H1 (cell line): Measurements from ENCODE around the gene ASIC5. TPM values are rescaled to one million over a fixed set of nuclear protein-coding genes. Genes with fewer than 3 reads are reported as not detected.

Experiments used
- CTCF ChIA-PET: fragments of 300-600 bp; sonication (Branson Sonifier 250); formaldehyde crosslinking; loops from one replicate; lab custom pipeline; 2021; ENCODE audit not compliant: partially characterized antibody; lab: Charles Lee
- POLR2A ChIA-PET: fragments of 300-600 bp; sonication (Branson Sonifier 250); formaldehyde crosslinking; loops from one replicate; lab custom pipeline; 2021; ENCODE audit warnings: inconsistent platforms; ENCODE audit not compliant: partially characterized antibody; lab: Charles Lee
- DNase-seq, 2 experiments: peaks; one replicate each; pipeline versions ENCODE4 v3.0.0 to v3.0.0-alpha.2; 2010 to 2022; ENCODE audit warnings: low spot score in 2 of 2, low read depth in 1 of 2, mixed read lengths in 1 of 2
- FAIRE-seq: peaks from 2 replicates; lab custom pipeline; 2011; peaks lifted over from hg19 to GRCh38; lab: Jason Lieb, UNC
- H2AFZ ChIP-seq: 2 replicates; pipeline ENCODE4 v1.8.1; 2012; ENCODE audit warnings: low read length, inconsistent platforms
- H2AK5ac ChIP-seq: 2 replicates; pipeline ENCODE4 v1.6.1; 2013; ENCODE audit warnings: low read depth, low read length
- H2BK120ac ChIP-seq: replicated peaks from 2 replicates; pipeline ENCODE3; 2013; ENCODE audit warnings: low read depth, low read length, inconsistent platforms
- H2BK12ac ChIP-seq: 2 replicates; pipeline ENCODE4 v1.6.1; 2013; ENCODE audit warnings: low read depth, low read length
- H2BK15ac ChIP-seq: 2 replicates; pipeline ENCODE4 v1.6.1; 2013; ENCODE audit warnings: low read length
- H2BK20ac ChIP-seq: 2 replicates; pipeline ENCODE4 v1.6.1; 2013; ENCODE audit warnings: low read length
- H2BK5ac ChIP-seq: 2 replicates; pipeline ENCODE4 v1.6.1; 2013; ENCODE audit warnings: low read depth, low read length
- H3K14ac ChIP-seq: 2 replicates; pipeline ENCODE4 v1.6.1; 2013; ENCODE audit warnings: inconsistent platforms; ENCODE audit not compliant: insufficient read length
- H3K18ac ChIP-seq: 2 replicates; pipeline ENCODE4 v1.6.1; 2013; ENCODE audit warnings: low read length; ENCODE audit errors: extremely low read depth
- H3K23ac ChIP-seq: 2 replicates; pipeline ENCODE4 v1.6.1; 2013; ENCODE audit warnings: inconsistent platforms; ENCODE audit not compliant: insufficient read length
- H3K23me2 ChIP-seq: 2 replicates; pipeline ENCODE4 v1.6.1; 2013; ENCODE audit warnings: low read depth, low read length
- H3K27ac ChIP-seq: 2 replicates; pipeline ENCODE4 v1.6.1; 2011; ENCODE audit warnings: low read depth, low read length, inconsistent platforms
- H3K27me3 ChIP-seq, 4 experiments: replicated peaks in 1 of 4; 1 replicate in 1 of 4; 2 replicates in 3 of 4; pipeline versions ENCODE4 v1.6.1 to v1.8.1; 2011 to 2013; ENCODE audit warnings: low read length in 3 of 4, mild to moderate bottlenecking in 3 of 4, inconsistent platforms in 2 of 4, mixed read lengths in 2 of 4, moderate library complexity in 1 of 4; ENCODE audit not compliant: control insufficient read depth in 3 of 4, insufficient read depth in 3 of 4; ENCODE audit errors: extremely low read depth in 1 of 4
- H3K36me3 ChIP-seq, 4 experiments: 2 replicates each; pipeline versions ENCODE4 v1.6.1 to v1.8.1; 2011 to 2013; ENCODE audit warnings: mild to moderate bottlenecking in 4 of 4, low read length in 3 of 4, moderate library complexity in 2 of 4, control low read depth in 1 of 4, inconsistent platforms in 1 of 4; ENCODE audit not compliant: insufficient read depth in 4 of 4, control insufficient read depth in 2 of 4
- H3K4ac ChIP-seq: replicated peaks from 2 replicates; pipeline ENCODE3; 2013; ENCODE audit warnings: low read length, low read depth, mixed read lengths, inconsistent platforms; ENCODE audit not compliant: insufficient read length
- H3K4me1 ChIP-seq, 4 experiments: replicated peaks in 1 of 4; 1 replicate in 1 of 4; 2 replicates in 3 of 4; pipeline versions ENCODE4 v1.6.1 to v1.8.1; 2011 to 2013; ENCODE audit warnings: low read length in 3 of 4, inconsistent platforms in 2 of 4, mixed read lengths in 1 of 4; ENCODE audit not compliant: insufficient read depth in 4 of 4, control insufficient read depth in 3 of 4
- H3K4me2 ChIP-seq, 2 experiments: 2 replicates each; pipeline versions ENCODE4 v1.6.1 to v1.8.1; 2011 to 2013; ENCODE audit warnings: low read depth in 2 of 2, low read length in 2 of 2, control low read depth in 1 of 2, inconsistent platforms in 1 of 2, mild to moderate bottlenecking in 1 of 2; ENCODE audit not compliant: insufficient read depth in 1 of 2
- H3K4me3 ChIP-seq, 4 experiments: fragments of 200-600, 300-600 bp in 1 of 4; sonication (generic), shearing (Covaris generic), sonication (Bioruptor Twin) in 1 of 4; 2 replicates each; pipeline versions ENCODE4 v1.5.1 to v1.8.1; 2011 to 2016; ENCODE audit warnings: low read length in 4 of 4, low read depth in 3 of 4, control low read depth in 2 of 4, inconsistent platforms in 2 of 4, mild to moderate bottlenecking in 2 of 4, mixed read lengths in 1 of 4, moderate library complexity in 1 of 4; ENCODE audit not compliant: insufficient read depth in 2 of 4; ENCODE audit errors: extremely low read depth in 1 of 4
- H3K56ac ChIP-seq: replicated peaks from 2 replicates; pipeline ENCODE3; 2013; ENCODE audit warnings: low read depth, mild to moderate bottlenecking, mixed read lengths, low read length, inconsistent platforms; ENCODE audit not compliant: insufficient read length
- H3K79me1 ChIP-seq: 2 replicates; pipeline ENCODE4 v1.6.1; 2013; ENCODE audit warnings: low read depth, low read length, control low read depth
- H3K79me2 ChIP-seq, 2 experiments: 2 replicates each; pipeline versions ENCODE4 v1.6.1 to v1.8.1; 2012 to 2013; ENCODE audit warnings: low read length in 2 of 2, mild to moderate bottlenecking in 2 of 2, inconsistent platforms in 1 of 2; ENCODE audit not compliant: insufficient read depth in 2 of 2, control insufficient read depth in 1 of 2
- H3K9ac ChIP-seq, 4 experiments: replicated peaks in 1 of 4; 1 replicate in 1 of 4; 2 replicates in 3 of 4; pipeline versions ENCODE4 v1.6.1 to v1.8.1; 2011 to 2013; ENCODE audit warnings: low read depth in 3 of 4, low read length in 3 of 4, control low read depth in 2 of 4, mild to moderate bottlenecking in 2 of 4, moderate library complexity in 2 of 4, inconsistent platforms in 1 of 4; ENCODE audit errors: extremely low read depth in 1 of 4
- H3K9me3 ChIP-seq, 2 experiments: 2 replicates each; pipeline versions ENCODE4 v1.6.1 to v1.8.1; 2012 to 2013; ENCODE audit warnings: mild to moderate bottlenecking in 2 of 2, moderate library complexity in 2 of 2, control low read depth in 1 of 2, inconsistent platforms in 1 of 2, low read depth in 1 of 2, low read length in 1 of 2, mixed read lengths in 1 of 2; ENCODE audit not compliant: insufficient read depth in 2 of 2
- H4K20me1 ChIP-seq, 2 experiments: replicated peaks in 1 of 2; 2 replicates each; pipeline versions ENCODE3 to v1.8.1; 2011 to 2013; ENCODE audit warnings: inconsistent platforms in 2 of 2, low read length in 2 of 2, mild to moderate bottlenecking in 1 of 2; ENCODE audit not compliant: insufficient read depth in 2 of 2, control insufficient read depth in 1 of 2
- H4K5ac ChIP-seq: 2 replicates; pipeline ENCODE4 v1.6.1; 2013; ENCODE audit warnings: low read length, low read depth, mixed read lengths, inconsistent platforms; ENCODE audit not compliant: insufficient read length
- H4K8ac ChIP-seq: 2 replicates; pipeline ENCODE4 v1.8.0; 2013; ENCODE audit warnings: mild to moderate bottlenecking, moderate library complexity, low read length, inconsistent platforms; ENCODE audit not compliant: insufficient read depth; ENCODE audit errors: extremely low read depth
- H4K91ac ChIP-seq: replicated peaks from 2 replicates; pipeline ENCODE3; 2013; ENCODE audit warnings: low read length, mixed read lengths, inconsistent platforms; ENCODE audit not compliant: insufficient read length
- CTCF ChIP-seq, 3 experiments: IDR thresholded peaks; 1 replicate in 2 of 3; 2 replicates in 1 of 3; pipeline versions ENCODE4 v1.5.1 to v1.6.1; 2011; ENCODE audit warnings: low read length in 3 of 3, mild to moderate bottlenecking in 3 of 3, inconsistent platforms in 2 of 3, low read depth in 1 of 3, moderate library complexity in 1 of 3; ENCODE audit not compliant: insufficient read depth in 1 of 3; ENCODE audit errors: control extremely low read depth in 1 of 3
- EZH2 ChIP-seq: fragments of 200-600 bp; sonication (generic); IDR thresholded peaks from 2 replicates; pipeline ENCODE4 v1.7.1; 2012; ENCODE audit warnings: low read depth, mild to moderate bottlenecking, moderate library complexity, low read length, inconsistent platforms; ENCODE audit not compliant: severe bottlenecking
- POLR2AphosphoS5 ChIP-seq: IDR thresholded peaks from 2 replicates; pipeline ENCODE4 v1.6.1; 2011; ENCODE audit warnings: low read depth, low read length
- RFX5 ChIP-seq: IDR thresholded peaks from 2 replicates; pipeline ENCODE4 v1.6.1; 2011; ENCODE audit warnings: low read depth, low read length, improper control_type of control experiment, borderline replicate concordance
- SIN3A ChIP-seq, 2 experiments: IDR thresholded peaks in 1 of 2; conservative IDR thresholded peaks in 1 of 2; 2 replicates each; pipeline ENCODE4 v1.6.1; 2011 to 2012; ENCODE audit warnings: low read length in 2 of 2, improper control_type of control experiment in 1 of 2, low read depth in 1 of 2, mild to moderate bottlenecking in 1 of 2
- WGBS, 2 experiments: shearing (Covaris generic) in 1 of 2; methylation state at CpG; one replicate each; pipeline versions ENCODE4 v1.1.6 to v1.1.7; 2013 to 2015; ENCODE audit warnings: low lambda C conversion rate in 2 of 2, mixed read lengths in 2 of 2, inconsistent platforms in 1 of 2, low coverage in 1 of 2, missing lambda C conversion rate in 1 of 2; ENCODE audit not compliant: insufficient replicate concordance in 2 of 2, insufficient coverage in 1 of 2, insufficient read length in 1 of 2; ENCODE audit errors: extremely low coverage in 1 of 2, missing lambda C conversion rate in 1 of 2; 5-methylcytosine and 5-hydroxymethylcytosine counted together
- long read RNA-seq, 2 experiments: library from RNA in 1 of 2; library from capped mRNA in 1 of 2; stranded (forward); transcript quantifications; one replicate each; pipeline ENCODE4 v2.0.0, GENCODE V29; 2021; ENCODE audit warnings: inconsistent platforms in 1 of 2
- polyA minus RNA-seq, 3 experiments: library from RNA; depleted of rRNA, polyadenylated mRNA; stranded (reverse); fragments of >200 nt; gene quantifications; 1 replicate in 2 of 3; 2 replicates in 1 of 3; pipeline ENCODE4 v1.2.3, GENCODE V29; 2011
- polyA plus RNA-seq, 7 experiments: library from polyadenylated mRNA; depleted of rRNA in 3 of 7; stranded (reverse) in 5 of 7; unstranded in 2 of 7; fragments of >200 nt in 5 of 7; fragments of 200-250 nt in 2 of 7; gene quantifications; 1 replicate in 5 of 7; 2 replicates in 1 of 7; 4 replicates in 1 of 7; pipeline versions ENCODE4 v1.2.1 to v1.2.3, GENCODE V29; 2011 to 2013; ENCODE audit warnings: missing spikeins in 2 of 7, mixed read lengths in 2 of 7
- total RNA-seq: library from RNA; stranded (reverse); fragmentation: NEBNext Ultra II Directional; extraction: Animal tissue kit (Norgen Biotek cat#: 25700); gene quantifications from 2 replicates; pipeline ENCODE4 v1.2.1, GENCODE V29; 2021

ASIC5 gene
- total RNA-seq (not detected in 2 replicates), polyA plus RNA-seq (2011; rRNA removed) (not detected in 2 replicates), polyA minus RNA-seq (2011; rRNA and poly(A)+ RNA removed) (not detected in 2 replicates)
- not detected for polyA plus RNA-seq (2011; cell fraction: cytosol; rRNA removed)
- not detected for polyA plus RNA-seq (2011; cell fraction: nucleus; rRNA removed)
- polyA plus RNA-seq (2012, experiment 1 of 2): not detected in 4 replicates
- not detected for polyA plus RNA-seq (2012, experiment 2 of 2)
- polyA plus RNA-seq (2013, experiment 1 of 2): not detected
- not detected for polyA plus RNA-seq (2013, experiment 2 of 2)
- polyA minus RNA-seq (2011; cell fraction: cytosol; rRNA and poly(A)+ RNA removed): not detected
- polyA minus RNA-seq (2011; cell fraction: nucleus; rRNA and poly(A)+ RNA removed): not detected
- long read RNA-seq, experiment 1: 0 reads
- long read RNA-seq, experiment 2: 0 reads

GRCh38 chr4:155866177-155866576 lies at the start of gene ASIC5:
ASIC5 (minus strand) TSS chr4:155866277; CDS start chr4:155866226, 51 bp downstream.
- Histone ChIP-seq H3K36me3 (no peaks in the 10 kb centered on the region), H4K5ac (no peak within 1 kb of the TSS), H2BK20ac (no peak within 1 kb of the TSS), H4K20me1 (no peaks in the 10 kb centered on the region), H3K4ac (no peak within 1 kb of the TSS), H3K9ac (no peak within 1 kb of the TSS), H3K27ac (no peak within 1 kb of the TSS), H4K8ac (no peak within 1 kb of the TSS), H3K4me2 (no peak within 1 kb of the TSS), H2AFZ (no peak within 1 kb of the TSS), H3K4me3 (no peak within 1 kb of the TSS), H3K23me2 (0 out of 2 replicates have a peak, but pooled peaks cover 1% of the 10 kb centered on the region), H3K79me1 (no peaks in the 10 kb centered on the region), H3K9me3 (peaks cover 7 to 10% of the 10 kb centered on the region in 2 experiments; a peak in 3 of 4 replicates), H2BK120ac (no peak within 1 kb of the TSS), H4K91ac (no peak within 1 kb of the TSS), H2AK5ac (no peak within 1 kb of the TSS), H2BK5ac (no peak within 1 kb of the TSS), H3K23ac (no peak within 1 kb of the TSS), H2BK15ac (no peak within 1 kb of the TSS), H3K4me1 (no peaks in the 10 kb centered on the region), H2BK12ac (no peak within 1 kb of the TSS), H3K79me2 (no peaks in the 10 kb centered on the region), H3K18ac (no peak within 1 kb of the TSS), H3K27me3 (no peaks in the 10 kb centered on the region), H3K14ac (no peak within 1 kb of the TSS), H3K56ac (no peak within 1 kb of the TSS)
- POLR2A ChIA-PET: interaction anchor here (0.7 kb wide), 1 partner anchor 10 kb away, joined by 3 read pairs; no protein-coding TSS in a partner anchor
- WGBS, 2 experiments: 0% methylated on average over 1 of the region's 1 CpG; no CpG with 5 or more reads in 1 of the 2 experiments
- CTCF ChIA-PET: no interaction called here
- TF ChIP-seq CTCF (IDR thresholded peaks at IDR 0.05; ENCODE audit: control extremely low read depth in 1 of 3, insufficient read depth in 1 of 3, low read depth in 1 of 3, low read length in 3 of 3) (no peak), POLR2AphosphoS5 (no peak), RFX5 (no peak), EZH2 (no peak), SIN3A (conservative IDR thresholded peaks at IDR 0.05 in 1 of 2, IDR thresholded peaks at IDR 0.05 in 1 of 2; ENCODE audit: low read depth in 1 of 2, low read length in 2 of 2) (no peak)
- FAIRE-seq (no peak), DNase-seq (no peak)
